T47D (cell line): Measurements from ENCODE around the gene GNG13.
A peak's percentile ranks its signal among the peaks of the same experiment; 100 is the strongest.
"Not testable (repeated sequence)": the region's sequence is repeated elsewhere in the genome, so short reads cannot be mapped to it uniquely, and the experiment has no call there.

Experiments used
- DNase-seq, 2 experiments: peaks; one replicate each; pipeline versions ENCODE4 v3.0.0 to v3.0.0-alpha.2; 2011 to 2012; ENCODE audit warnings: low read depth in 1 of 2, low spot score in 1 of 2
- JUND ChIP-seq: IDR thresholded peaks from 2 replicates; pipeline ENCODE4 v1.6.1; 2012; ENCODE audit warnings: low read depth
- in situ Hi-C: cut with HindIII; loops from 2 replicates; pipeline ENCODE4 v1.10.0; 2016; ENCODE audit warnings: low sequenced_read_pairs, low pct_unique_long_range_greater_than_20kb

GNG13 gene

DNA sequence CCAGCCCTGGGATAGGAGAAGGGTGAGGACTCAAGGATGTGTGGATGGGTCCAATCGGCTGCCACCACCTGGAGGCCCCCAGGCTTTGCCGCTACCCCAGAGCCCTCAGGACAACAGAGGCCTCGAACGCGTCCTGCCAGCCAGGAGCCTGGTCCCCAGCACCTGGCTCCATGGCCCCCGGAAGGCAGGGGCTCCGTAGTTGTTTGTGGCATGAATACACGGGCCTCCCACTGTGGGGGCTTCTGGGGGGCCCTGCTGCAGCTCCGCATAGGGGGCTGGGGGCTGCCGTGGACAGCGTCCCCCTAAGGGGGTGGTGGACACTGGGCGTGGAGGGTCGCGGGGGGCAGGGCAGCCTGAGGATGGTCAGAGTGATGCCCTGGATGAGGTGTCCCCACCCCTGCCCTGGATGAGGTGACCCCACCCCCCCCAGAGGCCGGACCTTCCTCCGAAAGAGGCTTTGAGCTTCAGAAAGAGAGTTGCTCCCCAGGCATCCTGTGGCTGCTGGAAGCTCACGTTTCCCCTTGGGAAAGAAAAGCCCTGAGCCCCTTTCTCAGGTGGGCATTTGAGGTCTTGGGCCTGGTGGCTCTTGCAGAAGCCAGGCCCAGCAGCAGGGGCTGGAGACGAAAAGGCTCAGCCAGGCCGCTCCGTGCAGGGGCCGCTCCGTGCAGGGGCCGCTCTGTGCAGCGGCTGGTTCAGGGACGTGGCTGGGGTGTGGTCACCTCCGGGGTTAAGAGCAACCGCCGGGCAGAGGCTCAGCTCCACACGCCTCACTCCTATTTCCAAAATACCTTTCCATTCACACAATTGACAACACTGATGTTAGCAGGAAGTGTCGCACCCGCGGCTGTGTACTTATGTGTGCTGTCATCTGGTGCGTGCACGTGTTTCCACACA is 40.3 kb upstream of the GNG13 start:
- in situ Hi-C loops = no loop called here

DNA sequence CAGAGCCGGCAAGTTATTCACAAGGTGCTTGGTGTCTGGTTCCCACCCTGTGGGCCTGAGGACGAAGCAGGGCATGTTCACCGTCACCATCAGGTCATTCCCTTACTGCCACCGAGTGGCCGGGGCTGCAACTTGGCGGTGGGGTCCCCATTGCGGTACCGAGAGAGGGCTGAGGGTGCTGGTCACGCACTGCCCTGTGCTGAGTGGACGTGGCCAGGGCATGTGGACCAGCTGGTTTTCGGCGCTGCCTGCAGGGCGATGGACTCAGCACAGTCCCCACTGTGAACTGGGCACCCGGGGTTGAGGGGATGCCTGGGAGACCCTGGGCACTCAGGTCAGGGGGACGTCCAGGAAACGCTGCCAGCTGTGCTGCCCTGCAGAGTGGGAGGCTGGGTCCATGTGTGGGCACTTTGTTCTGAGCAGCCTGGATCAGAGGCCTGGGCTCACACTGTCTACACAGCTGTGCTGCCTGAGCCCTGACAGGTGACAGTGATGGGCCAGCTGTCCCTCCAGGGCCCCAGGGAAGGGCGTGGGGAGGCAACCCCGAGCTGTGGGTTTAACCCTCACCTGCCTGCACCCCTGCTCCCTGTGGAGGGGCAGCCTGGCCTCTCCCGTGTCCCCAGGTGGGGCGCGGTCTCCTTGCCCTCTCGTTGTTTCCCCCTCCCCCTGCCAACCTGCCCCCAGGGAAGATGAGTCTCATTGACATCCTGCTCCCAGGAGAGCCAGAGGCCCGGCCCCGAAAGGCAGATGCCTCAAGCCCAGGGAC is 39.3 kb upstream of the GNG13 start:
- in situ Hi-C loops = loop anchor here (10.0 kb wide), 1 partner anchor 305 kb away; no protein-coding TSS in a partner anchor
- DNase-seq = no peak
- no peak for TF ChIP-seq JUND

More for the DNA sequence above, 40.3 kb upstream of the GNG13 start:
- TF ChIP-seq JUND = no peak
- no peak for DNase-seq

DNA sequence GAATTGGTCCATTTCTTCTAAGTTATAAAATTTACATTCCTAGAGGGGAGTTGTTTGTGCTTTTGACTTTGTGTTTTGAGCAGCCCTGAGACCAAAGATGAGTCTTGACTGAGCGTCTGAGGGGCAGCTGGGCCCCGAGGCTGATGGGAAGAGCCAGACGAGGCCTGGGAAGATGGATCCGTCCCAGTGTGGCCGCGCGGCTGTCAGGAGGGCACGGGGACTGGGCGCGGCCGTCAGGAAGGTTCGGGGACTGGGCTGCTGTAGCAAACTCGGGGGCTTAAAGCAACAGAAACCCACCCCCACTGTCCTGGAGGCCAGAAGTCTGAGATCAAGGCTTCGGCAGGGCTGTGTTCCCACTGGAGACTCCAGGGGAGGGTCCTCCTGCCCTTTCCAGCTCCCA is 38.2 kb upstream of the GNG13 start:
- in situ Hi-C loops = loop anchor here (10.0 kb wide), 1 partner anchor 306 kb away; no protein-coding TSS in a partner anchor
- TF ChIP-seq JUND = no peak
- no peak for DNase-seq

DNA sequence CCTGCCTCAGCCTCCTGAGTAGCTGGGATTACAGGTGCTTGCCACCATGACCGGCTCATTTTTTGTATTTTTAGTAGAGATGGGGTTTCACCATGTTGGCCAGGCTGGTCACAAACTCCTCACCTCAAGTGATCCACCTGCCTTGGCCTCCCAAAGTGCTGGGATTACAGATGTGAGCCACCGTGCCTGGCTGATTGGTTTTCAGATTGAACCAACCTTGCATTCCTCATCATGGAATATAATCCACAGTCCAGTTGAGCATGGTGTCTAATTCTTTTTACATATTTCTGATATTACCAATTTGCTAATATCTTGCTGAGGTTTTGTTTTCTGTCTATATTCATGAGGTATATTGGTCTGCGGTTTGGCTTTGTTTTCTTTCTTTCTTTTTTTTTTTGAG is 36.3 kb upstream of the GNG13 start:
- in situ Hi-C loops = loop anchor here (10.0 kb wide), 1 partner anchor 308 kb away; no protein-coding TSS in a partner anchor
- not testable (repeated sequence) for DNase-seq

DNA sequence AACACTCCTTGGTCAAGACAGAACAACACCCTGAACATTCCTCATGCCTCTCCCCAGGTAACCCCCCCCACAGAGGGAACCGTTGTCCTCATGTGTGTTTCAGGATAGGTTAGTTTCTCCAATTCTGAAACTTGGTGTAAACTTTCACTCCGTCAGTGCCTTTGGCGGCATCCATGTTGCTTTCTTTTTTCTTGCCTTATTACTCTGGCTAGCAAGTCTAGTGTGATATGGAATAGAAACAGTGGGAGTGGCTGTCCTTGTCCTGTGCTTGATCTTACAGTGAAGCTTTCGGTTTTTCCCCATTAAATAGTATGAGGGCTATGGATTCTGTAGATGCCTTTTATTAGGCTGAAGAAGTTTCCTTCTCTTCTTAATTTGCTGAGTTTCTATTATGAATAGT is 35.7 kb upstream of the GNG13 start:
- no peak for TF ChIP-seq JUND
- in situ Hi-C loops = loop anchor here (10.0 kb wide), 1 partner anchor 309 kb away; no protein-coding TSS in a partner anchor

DNA sequence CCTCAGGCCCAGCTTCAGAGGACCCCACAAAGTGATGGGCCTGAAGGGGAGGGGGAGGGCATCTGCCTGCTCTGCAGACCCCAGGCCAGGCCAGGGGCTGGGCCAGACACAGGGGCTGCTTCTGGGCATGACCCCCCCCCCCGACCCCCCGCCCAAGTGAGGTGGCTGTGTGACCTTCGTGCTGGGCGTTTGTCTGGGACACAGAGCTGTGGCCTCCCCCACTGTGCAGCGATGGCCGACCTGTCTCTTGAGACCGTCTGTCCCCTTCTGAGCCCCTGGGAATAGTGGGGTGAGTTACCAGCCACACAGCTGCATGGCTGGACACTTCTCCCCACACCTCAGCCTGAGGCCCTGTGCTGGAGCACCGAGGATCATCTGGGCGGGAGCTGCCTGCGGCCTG is 34.8 kb upstream of the GNG13 start:
- DNase-seq = no peak
- TF ChIP-seq JUND = no peak
- in situ Hi-C loops = loop anchor here (10.0 kb wide), 1 partner anchor 309 kb away; no protein-coding TSS in a partner anchor

More for the DNA sequence above, 35.7 kb upstream of the GNG13 start:
- DNase-seq = no peak

DNA sequence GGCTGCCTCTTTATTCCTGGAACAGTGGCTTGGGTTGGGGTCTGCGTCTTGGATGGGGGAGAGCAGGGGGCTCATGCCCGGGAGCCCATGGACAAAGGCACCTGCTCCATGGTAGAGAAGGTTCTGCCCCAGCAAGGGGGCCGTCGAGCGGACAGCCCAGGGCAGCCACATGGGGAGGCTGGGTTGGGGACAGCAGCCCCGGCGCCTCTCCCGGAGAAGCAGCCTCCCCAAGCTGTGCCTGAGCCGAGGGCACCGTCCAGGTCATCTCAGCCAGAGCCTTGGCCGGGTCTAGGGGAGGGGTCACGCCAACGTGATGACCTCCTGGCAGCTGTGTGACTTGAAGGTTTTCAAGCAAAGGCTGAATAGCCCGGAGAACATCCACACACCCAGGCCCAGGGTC is 32.9 kb upstream of the GNG13 start:
- no peak for TF ChIP-seq JUND
- in situ Hi-C loops = loop anchor here (10.0 kb wide), 1 partner anchor 311 kb away; no protein-coding TSS in a partner anchor
- DNase-seq = no peak

DNA sequence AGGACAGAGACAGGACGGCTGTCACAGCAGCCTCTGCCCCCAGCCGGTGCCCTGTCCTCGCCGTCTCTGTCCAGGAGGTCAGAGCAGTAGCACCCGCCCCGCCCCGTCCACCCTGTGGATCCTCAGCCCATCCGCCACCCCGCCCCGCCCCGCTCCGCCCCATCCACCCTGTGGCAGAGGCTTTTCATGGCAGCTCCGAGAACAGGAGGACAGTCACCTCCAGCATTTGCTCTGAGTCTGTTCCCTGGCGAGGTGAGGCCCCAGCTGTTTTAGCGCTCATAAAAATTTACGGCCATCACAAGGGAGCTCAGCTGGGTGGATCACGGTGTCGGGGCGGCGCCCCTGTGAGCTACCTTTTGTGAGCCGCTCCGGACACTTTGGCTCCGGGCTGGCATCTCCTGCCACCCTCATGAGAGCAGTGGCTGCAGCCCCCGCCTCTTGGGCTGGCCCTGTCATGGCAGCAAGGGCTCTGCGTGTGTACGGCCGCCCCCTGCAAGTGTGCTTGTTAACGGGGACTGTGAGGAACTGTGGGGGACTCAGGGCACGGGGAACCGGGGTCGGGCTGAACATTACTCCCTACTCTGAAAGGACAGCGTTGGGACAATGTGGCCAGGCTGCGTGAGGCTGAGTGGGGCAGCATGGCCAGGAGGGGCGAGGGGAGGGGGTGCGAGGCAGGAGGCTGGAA is 32.3 kb upstream of the GNG13 start:
- in situ Hi-C loops = loop anchor here (10.0 kb wide), 1 partner anchor 312 kb away; no protein-coding TSS in a partner anchor
- peak; percentile 28 to 41 for DNase-seq
- TF ChIP-seq JUND = no peak

DNA sequence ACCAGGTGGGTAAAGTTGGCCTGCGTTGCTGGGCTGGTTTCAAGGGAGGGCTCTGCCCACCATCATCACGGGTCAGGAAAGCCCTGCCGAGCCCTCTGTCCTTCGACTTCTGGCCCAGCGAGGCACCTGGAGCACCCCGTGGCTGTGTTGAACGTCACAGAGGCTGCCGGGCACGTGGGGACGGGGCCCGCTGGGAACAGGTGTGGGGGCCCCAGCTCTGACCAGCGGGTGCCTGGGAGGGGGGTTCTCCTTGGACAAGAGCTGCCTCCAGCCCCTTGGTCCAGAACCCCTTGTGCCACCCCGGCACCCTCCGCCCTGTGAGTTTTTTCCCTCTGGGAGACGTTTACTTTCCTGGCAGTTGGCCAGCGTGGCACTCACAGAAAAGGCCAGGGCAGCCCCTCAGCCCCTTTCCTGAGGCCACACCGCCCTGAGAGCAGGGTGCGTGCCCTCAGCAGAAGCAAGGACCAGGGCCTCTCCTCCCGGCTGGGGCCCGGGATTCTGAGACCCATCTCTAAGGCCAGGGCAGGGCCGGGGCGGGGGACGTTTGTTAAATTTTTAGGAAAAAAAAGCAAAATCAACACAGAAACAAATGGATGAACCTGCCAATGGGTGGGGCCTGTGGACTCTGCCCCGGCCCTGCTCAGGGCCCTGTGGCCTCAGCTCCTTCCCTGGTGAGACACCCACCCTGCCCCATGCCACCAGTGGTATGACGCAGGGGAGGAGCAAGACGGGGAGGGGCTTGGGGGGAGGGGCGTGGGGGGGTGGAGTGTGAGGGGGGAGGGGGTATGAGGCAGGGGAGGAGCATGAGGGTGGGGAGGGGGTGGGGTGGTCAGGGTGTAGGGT is 31.3 kb upstream of the GNG13 start:
- DNase-seq = no peak
- in situ Hi-C loops = loop anchor here (10.0 kb wide), 1 partner anchor 313 kb away; no protein-coding TSS in a partner anchor
- no peak for TF ChIP-seq JUND

DNA sequence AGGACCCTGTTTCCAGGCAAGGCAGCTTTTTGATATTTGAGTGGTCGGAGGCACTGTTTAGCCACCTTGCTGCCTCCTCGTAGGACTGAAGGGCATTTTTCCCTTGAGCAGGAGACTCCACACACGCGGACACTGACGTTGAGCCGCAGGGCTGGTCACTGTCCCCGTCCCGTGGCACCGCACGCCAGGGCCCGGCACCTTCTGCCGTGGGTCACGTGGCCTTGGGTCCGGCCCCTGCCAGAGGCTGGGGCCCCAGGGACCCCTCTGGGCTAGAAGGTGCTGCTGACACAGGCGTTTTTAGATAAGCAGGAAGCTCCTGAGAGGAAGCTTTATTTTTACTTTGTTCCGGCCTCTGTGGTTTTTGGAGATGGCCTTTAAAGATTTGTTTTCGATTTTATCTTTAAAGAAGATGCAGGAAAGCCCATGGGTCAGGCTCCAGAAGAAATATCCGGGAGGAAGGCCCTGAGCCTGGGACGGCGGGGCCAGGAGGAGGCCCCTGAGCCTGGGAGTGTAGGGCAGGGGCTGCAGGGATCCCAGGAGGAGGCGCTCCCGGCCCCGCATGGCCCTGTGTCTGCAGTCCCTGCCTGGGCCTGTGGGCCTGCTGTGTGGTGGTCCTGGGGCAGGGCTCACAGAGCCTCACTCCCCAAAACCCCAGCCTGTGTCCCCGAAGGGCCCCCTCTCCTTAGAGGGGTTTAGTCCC is 30.5 kb upstream of the GNG13 start:
- no peak for TF ChIP-seq JUND
- in situ Hi-C loops = loop anchor here (10.0 kb wide), 1 partner anchor 314 kb away; no protein-coding TSS in a partner anchor
- DNase-seq = no peak

DNA sequence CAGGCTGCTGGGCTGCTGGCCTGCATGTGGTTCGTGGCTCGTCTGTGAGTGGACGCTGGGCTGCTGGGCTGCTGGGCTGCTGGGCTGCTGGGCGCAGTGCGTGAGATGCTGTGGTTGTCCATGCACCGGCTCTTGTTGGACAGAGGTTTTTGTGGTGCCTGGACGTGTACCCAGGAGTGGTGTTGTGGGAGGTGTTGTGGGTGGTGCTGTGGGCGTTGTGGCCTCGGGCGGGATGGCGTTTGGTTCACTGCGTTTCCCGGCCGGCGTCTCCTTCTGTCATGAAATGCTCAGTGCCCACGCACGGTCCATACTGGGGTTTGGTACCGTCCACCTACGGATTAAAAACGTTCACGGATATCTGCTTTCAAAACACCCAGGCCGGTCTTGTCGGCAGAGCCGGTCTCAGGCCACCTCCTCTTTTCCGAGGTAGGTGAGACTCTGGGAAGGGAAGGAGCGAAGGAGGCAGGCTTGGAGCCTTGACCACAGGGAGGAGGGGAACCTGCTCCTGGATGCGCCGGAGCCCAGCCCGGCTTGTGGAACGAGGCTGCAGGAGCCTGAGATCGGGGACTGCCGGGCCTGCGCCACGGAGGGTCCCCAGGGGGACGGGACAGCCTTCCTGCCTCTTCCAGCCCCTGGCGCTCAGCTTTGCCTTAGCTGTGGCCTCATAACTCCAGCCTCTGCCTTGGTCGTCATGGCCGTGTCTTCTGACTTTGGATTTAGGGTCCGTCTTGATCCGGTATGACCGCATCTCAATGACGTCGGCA is 29.8 kb upstream of the GNG13 start:
- no peak for DNase-seq
- in situ Hi-C loops = loop anchor here (10.0 kb wide), 1 partner anchor 315 kb away; no protein-coding TSS in a partner anchor
- no peak for TF ChIP-seq JUND
